ENCODE data around the gene IGFL2.

Gene IGFL2

GRCh38 chr19:46137915-46138473, 10.0 kb upstream of the IGFL2 start:
- TF ChIP-seq CTCF (IDR thresholded peaks at IDR 0.05; ENCODE audit: low read depth, low read length, missing control alignments), result no peak
- H3K4me3 ChIP-seq (ENCODE audit: low read depth, low read length), result no peak overlapping the region

GRCh38 chr19:46141421-46141820, 6.6 kb upstream of the IGFL2 start:
- no peak for TF ChIP-seq CTCF (IDR thresholded peaks at IDR 0.05; ENCODE audit: low read depth, low read length, missing control alignments)
- no peak for DNase-seq (ENCODE audit: low read depth)
- H3K4me3 ChIP-seq (ENCODE audit: low read depth, low read length), result no peak overlapping the region

More at GRCh38 chr19:46137915-46138473, 10.0 kb upstream of the IGFL2 start:
- no peak for DNase-seq (ENCODE audit: low read depth)

DNA sequence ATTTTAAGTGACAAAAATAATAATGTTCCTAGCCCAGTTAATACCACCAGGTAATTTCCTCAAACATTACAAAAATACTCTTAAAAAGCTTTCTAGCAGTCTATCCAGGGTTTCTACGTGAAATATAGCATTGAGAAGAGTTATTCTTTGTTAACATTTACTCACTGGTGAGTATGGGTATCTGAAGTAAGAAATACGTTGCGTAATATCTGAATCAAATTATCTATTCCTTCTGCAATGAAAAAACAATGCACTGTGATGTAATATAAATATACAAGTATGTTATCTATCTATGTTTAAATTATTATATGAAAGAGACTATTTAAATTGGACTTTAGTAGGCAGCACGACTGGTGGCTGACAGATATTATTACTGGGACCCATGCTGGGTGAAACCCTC, 5.7 kb upstream of the IGFL2 start:
- no peak for DNase-seq (ENCODE audit: low read depth)
- no peak overlapping the region for H3K4me3 ChIP-seq (ENCODE audit: low read depth, low read length)
- TF ChIP-seq CTCF (IDR thresholded peaks at IDR 0.05; ENCODE audit: low read depth, low read length, missing control alignments), result no peak

- no peak overlapping the region for H3K4me3 ChIP-seq (ENCODE audit: low read depth, low read length)
- no peak for DNase-seq (ENCODE audit: low read depth)
- no peak for TF ChIP-seq CTCF (IDR thresholded peaks at IDR 0.05; ENCODE audit: low read depth, low read length, missing control alignments)
Measured at GRCh38 chr19:46144756-46145155, 3.3 kb upstream of the IGFL2 start.

DNA sequence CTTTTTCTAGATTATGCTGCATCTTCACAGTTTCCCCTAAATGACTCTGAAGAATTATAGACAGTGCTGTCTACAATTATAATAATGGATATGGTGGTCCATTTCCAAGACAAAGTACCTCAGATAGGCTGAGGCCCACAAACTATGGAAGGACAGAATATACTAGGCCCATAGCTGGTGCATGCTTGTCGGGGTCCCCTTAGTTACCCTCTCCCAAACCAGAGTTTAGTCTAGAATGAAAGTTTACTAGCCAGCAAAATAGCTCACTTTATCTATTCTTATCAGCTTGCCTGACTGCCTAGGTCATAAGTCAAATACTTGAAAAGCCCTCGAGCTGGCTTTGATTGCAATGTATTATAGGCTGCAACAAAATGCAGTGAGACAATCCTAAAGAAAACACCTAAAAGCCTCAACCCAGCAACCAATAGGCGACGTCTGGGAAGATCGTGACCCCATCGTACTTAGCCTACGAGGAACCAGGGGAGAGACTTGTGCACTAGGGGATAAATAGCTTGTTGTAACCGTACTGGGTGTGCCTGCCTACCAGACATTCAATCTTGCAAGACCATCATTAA, 785 bp upstream of the IGFL2 start:
- TF ChIP-seq CTCF (IDR thresholded peaks at IDR 0.05; ENCODE audit: low read depth, low read length, missing control alignments), result no peak
- H3K4me3 ChIP-seq (ENCODE audit: low read depth, low read length), result no peak overlapping the region
- DNase-seq (ENCODE audit: low read depth), result no peak

DNA sequence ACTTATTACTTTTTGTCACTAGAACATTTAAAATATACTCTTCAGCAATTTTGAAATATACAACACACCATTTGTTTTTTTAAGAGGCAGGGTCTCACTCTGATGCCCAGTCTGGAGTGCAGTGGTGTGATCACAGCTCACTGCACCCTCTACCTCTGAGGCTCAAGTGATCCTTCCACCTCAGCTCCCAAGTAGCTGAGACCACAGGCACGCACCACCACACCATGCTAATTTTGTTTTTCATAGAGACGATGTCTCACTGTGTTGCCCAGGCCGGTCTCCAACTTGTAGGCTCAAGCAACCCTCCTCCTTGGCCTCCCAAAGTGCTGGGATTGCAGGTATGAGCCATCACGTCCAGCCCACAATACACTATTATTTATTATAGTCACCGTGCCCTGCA, 2.6 kb downstream of the IGFL2 start:
- no peak for TF ChIP-seq CTCF (IDR thresholded peaks at IDR 0.05; ENCODE audit: low read depth, low read length, missing control alignments)
- DNase-seq (ENCODE audit: low read depth), result no peak
- no peak overlapping the region for H3K4me3 ChIP-seq (ENCODE audit: low read depth, low read length)

DNA sequence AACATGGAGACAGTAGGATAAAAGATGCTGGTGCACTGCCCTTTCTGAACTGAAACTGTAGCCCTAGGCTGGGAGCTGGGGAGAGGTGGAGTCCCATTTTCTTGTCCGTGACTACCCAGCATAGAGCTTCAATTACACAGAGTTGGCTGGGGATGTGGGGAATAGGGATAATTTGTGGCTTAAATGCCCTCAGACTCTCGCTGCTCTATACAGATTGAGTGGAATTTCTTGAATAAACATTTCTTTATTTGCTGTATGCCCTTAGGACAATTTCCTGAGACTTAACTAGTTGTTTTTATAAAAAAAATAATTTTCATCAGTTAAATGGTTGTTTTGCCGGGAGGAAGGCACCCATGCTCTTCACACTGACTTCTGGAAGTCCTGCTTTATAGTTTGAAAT, 7.2 kb downstream of the IGFL2 start:
- no peak overlapping the region for H3K4me3 ChIP-seq (ENCODE audit: low read depth, low read length)
- DNase-seq (ENCODE audit: low read depth), result no peak
- no peak for TF ChIP-seq CTCF (IDR thresholded peaks at IDR 0.05; ENCODE audit: low read depth, low read length, missing control alignments)

All from GM12864 (cell line).